ENCODE data around the gene RUNX1. TPM values are rescaled to one million over a fixed set of nuclear protein-coding genes. Genes with fewer than 3 reads are reported as not detected.

RUNX1 gene
- polyA plus RNA-seq, 1 experiment, result 20.9 TPM

- CTCF ChIA-PET, result interaction anchor here (1.0 kb wide), 1 partner anchor 120 kb away, joined by 3 read pairs; no protein-coding TSS in a partner anchor
- POLR2A ChIA-PET, result interaction anchor here (0.9 kb wide), 1 partner anchor 18 kb away, joined by 3 read pairs; no protein-coding TSS in a partner anchor
- Histone ChIP-seq H3K9me3 (ENCODE audit: control insufficient read depth, insufficient read depth, low read length) (no peaks in the 10 kb centered on the region), H3K4me3 (ENCODE audit: low read depth, low read length) (peak overlapping the region; percentile 12; the same call in 1 of the 2 replicates), H3K27me3 (ENCODE audit: control insufficient read depth, insufficient read depth, low read length) (no peaks in the 10 kb centered on the region), H3K27ac (ENCODE audit: low read depth, low read length) (no peak overlapping the region)
- TF ChIP-seq, protein P1, sequence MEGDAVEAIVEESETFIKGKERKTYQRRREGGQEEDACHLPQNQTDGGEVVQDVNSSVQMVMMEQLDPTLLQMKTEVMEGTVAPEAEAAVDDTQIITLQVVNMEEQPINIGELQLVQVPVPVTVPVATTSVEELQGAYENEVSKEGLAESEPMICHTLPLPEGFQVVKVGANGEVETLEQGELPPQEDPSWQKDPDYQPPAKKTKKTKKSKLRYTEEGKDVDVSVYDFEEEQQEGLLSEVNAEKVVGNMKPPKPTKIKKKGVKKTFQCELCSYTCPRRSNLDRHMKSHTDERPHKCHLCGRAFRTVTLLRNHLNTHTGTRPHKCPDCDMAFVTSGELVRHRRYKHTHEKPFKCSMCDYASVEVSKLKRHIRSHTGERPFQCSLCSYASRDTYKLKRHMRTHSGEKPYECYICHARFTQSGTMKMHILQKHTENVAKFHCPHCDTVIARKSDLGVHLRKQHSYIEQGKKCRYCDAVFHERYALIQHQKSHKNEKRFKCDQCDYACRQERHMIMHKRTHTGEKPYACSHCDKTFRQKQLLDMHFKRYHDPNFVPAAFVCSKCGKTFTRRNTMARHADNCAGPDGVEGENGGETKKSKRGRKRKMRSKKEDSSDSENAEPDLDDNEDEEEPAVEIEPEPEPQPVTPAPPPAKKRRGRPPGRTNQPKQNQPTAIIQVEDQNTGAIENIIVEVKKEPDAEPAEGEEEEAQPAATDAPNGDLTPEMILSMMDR (IDR thresholded peaks at IDR 0.05; ENCODE audit: low read depth, low read length), result no peak
- peak; percentile 34 for DNase-seq (ENCODE audit: low read depth, low spot score)
Observed at GRCh38 chr21:34965200-34966174, 83.6 kb downstream of the RUNX1 start.

GRCh38 chr21:34962586-34963222 is 86.4 kb downstream of the RUNX1 start:
- ChIA-PET POLR2A (no interaction called here), CTCF (no interaction called here)
- H3K27ac ChIP-seq (ENCODE audit: low read depth, low read length), result no peak overlapping the region
- DNase-seq (ENCODE audit: low read depth, low spot score), result no peak
- no peaks in the 10 kb centered on the region for H3K27me3 ChIP-seq (ENCODE audit: control insufficient read depth, insufficient read depth, low read length)
- H3K9me3 ChIP-seq (ENCODE audit: control insufficient read depth, insufficient read depth, low read length), result no peaks in the 10 kb centered on the region
- TF ChIP-seq, protein P1 (IDR thresholded peaks at IDR 0.05; ENCODE audit: low read depth, low read length), result no peak
- no peak overlapping the region for H3K4me3 ChIP-seq (ENCODE audit: low read depth, low read length)

- POLR2A ChIA-PET, result no interaction called here
- CTCF ChIA-PET, result no interaction called here
- Histone ChIP-seq H3K9me3 (ENCODE audit: control insufficient read depth, insufficient read depth, low read length) (no peaks in the 10 kb centered on the region), H3K4me3 (ENCODE audit: low read depth, low read length) (no peak overlapping the region), H3K27me3 (ENCODE audit: control insufficient read depth, insufficient read depth, low read length) (no peaks in the 10 kb centered on the region), H3K27ac (ENCODE audit: low read depth, low read length) (no peak overlapping the region)
- TF ChIP-seq, protein P1 (IDR thresholded peaks at IDR 0.05; ENCODE audit: low read depth, low read length), result no peak
- DNase-seq (ENCODE audit: low read depth, low spot score), result no peak
Observed at GRCh38 chr21:34962136-34962535, 87.0 kb downstream of the RUNX1 start.

DNA sequence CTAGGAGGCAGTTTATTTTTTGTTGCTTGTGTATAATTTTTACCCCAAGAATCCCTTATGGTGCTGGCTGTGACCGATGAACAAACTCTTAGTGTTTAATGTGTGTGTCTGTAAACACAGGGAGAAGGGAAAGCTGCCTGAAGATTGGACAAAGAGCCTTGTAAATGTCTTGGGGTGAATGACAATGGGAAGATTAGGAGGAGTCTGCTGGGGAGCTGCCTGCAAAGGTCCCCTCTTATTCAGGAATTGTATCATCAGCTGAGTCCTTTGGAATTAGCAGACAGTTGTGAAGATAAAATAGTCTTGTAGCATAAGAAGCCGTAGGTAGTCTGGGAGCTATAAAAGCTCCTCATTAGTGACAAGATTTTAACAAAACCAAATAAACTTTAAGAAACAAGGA is 88.4 kb downstream of the RUNX1 start:
- Histone ChIP-seq H3K4me3 (ENCODE audit: low read depth, low read length) (no peak overlapping the region), H3K27ac (ENCODE audit: low read depth, low read length) (peak overlapping the region; percentile 21), H3K9me3 (ENCODE audit: control insufficient read depth, insufficient read depth, low read length) (no peaks in the 10 kb centered on the region), H3K27me3 (ENCODE audit: control insufficient read depth, insufficient read depth, low read length) (no peaks in the 10 kb centered on the region)
- no peak for DNase-seq (ENCODE audit: low read depth, low spot score)
- ChIA-PET CTCF (no interaction called here), POLR2A (no interaction called here)
- TF ChIP-seq, protein P1 (IDR thresholded peaks at IDR 0.05; ENCODE audit: low read depth, low read length), result no peak

DNA sequence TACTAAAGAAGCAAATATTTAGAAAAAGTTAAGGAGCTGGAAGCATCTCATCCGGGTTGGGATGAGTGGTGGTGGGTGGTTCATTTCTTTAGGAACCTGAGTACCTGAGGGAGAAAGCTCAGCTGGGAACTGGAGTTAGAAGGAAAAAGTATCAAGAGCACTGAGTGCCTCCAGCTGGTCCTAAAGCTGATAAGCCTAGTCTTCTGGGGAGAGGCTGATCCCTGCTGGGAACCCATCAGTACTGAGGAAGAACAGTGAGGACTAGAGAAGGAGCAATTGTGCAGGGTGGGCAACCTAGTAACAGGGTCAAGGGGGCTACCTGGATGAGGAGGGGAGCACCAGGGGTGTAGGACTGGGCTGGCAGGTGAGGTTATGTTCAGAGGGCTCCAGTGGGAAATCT is 89.5 kb downstream of the RUNX1 start:
- TF ChIP-seq, protein P1 (IDR thresholded peaks at IDR 0.05; ENCODE audit: low read depth, low read length), result no peak
- DNase-seq (ENCODE audit: low read depth, low spot score), result no peak
- CTCF ChIA-PET, result no interaction called here

More for the DNA sequence above, 89.5 kb downstream of the RUNX1 start:
- POLR2A ChIA-PET, result no interaction called here
- Histone ChIP-seq H3K27ac (ENCODE audit: low read depth, low read length) (no peak overlapping the region), H3K27me3 (ENCODE audit: control insufficient read depth, insufficient read depth, low read length) (no peaks in the 10 kb centered on the region), H3K9me3 (ENCODE audit: control insufficient read depth, insufficient read depth, low read length) (no peaks in the 10 kb centered on the region), H3K4me3 (ENCODE audit: low read depth, low read length) (no peak overlapping the region)

All from AG04450 (cell line).